Subcutaneous abdominal adipose tissue (tissue), 5 donors: ENCODE measurements around the gene SLC25A5.
"Not testable (repeated sequence)": the region's sequence is repeated elsewhere in the genome, so short reads cannot be mapped to it uniquely, and the experiment has no call there.

Experiments
- H3K27ac ChIP-seq: one replicate; pipeline ENCODE4 v1.7.0; 2013; ENCODE audit warnings: low read depth, mild to moderate bottlenecking, inconsistent platforms, low read length, moderate library complexity
- H3K27me3 ChIP-seq, 5 donors: one replicate each; pipeline ENCODE4 v1.7.0; 2013; ENCODE audit warnings: low read length in 5 of 5, inconsistent platforms in 1 of 5; ENCODE audit not compliant: control insufficient read depth in 5 of 5, insufficient read depth in 4 of 5
- H3K36me3 ChIP-seq, 5 donors: one replicate each; pipeline ENCODE4 v1.7.0; 2013; ENCODE audit warnings: low read length in 5 of 5; ENCODE audit not compliant: control insufficient read depth in 5 of 5, insufficient read depth in 5 of 5
- H3K4me1 ChIP-seq, 5 donors: one replicate each; pipeline ENCODE4 v1.7.0; 2013; ENCODE audit warnings: low read length in 5 of 5, mild to moderate bottlenecking in 3 of 5, moderate library complexity in 1 of 5; ENCODE audit not compliant: control insufficient read depth in 5 of 5, insufficient read depth in 5 of 5
- H3K4me3 ChIP-seq, 5 donors: one replicate each; pipeline ENCODE4 v1.7.0; 2013; ENCODE audit warnings: low read length in 5 of 5, low read depth in 1 of 5
- H3K9ac ChIP-seq, 5 donors: one replicate each; pipeline ENCODE4 v1.7.0; 2013; ENCODE audit warnings: low read length in 5 of 5, mild to moderate bottlenecking in 4 of 5, moderate library complexity in 3 of 5
- H3K9me3 ChIP-seq, 5 donors: one replicate each; pipeline ENCODE4 v1.7.0; 2013; ENCODE audit warnings: low read length in 5 of 5; ENCODE audit not compliant: control insufficient read depth in 5 of 5
- donor health status: healthy.
- donor health status: healthy.
- donor health status: healthy.
- donor health status: healthy.
- donor health status: healthy.

The SLC25A5 gene

DNA sequence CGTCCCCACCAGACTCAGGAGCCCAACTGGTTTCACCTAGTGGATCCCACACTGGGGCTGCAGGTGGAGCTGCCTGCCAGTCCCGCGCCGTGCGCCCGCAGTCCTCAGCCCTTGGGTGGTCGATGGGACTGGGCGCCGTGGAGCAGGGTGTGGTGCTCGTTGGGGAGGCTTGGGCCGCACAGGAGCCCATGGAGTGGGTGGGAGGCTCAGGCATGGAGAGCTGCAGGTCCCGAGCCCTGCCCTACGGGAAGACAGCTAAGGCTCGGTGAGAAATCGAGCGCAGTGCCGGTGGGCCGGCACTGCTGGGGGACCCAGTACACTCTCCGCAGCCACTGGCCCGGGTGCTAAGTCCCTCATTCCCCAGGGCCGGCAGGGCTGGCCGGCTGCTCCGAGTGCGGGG is 19.5 kb downstream of the SLC25A5 start:
- not testable (repeated sequence) for H3K27ac ChIP-seq, H3K9me3 ChIP-seq, H3K9ac ChIP-seq, H3K27me3 ChIP-seq, H3K36me3 ChIP-seq, H3K4me1 ChIP-seq, H3K4me3 ChIP-seq

DNA sequence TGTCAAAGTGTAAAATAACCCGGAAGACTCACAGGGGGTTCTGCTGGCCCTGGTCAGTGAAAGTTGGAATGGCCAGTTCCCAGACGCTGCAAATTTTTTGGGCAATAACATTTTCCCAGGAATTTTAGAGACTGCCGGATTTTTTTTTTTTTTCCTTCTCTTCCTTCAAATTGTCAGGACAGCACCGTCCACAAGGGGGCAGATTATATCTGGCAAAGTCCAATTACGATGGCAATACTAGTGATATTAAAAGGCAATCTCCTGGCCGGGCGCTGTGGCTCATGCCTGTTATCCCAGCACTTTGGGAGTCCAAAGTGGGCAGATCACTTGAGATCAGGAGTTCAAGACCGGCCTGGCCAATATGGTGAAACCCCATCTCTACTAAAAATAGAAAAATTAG is 20.5 kb downstream of the SLC25A5 start:
- Histone ChIP-seq H3K36me3 (no peaks in the 10 kb centered on the region), H3K27ac (no peak overlapping the region), H3K27me3 (no peaks in the 10 kb centered on the region), H3K4me3 (no peak overlapping the region), H3K9me3 (no peaks in the 10 kb centered on the region), H3K4me1 (no peaks in the 10 kb centered on the region), H3K9ac (no peak overlapping the region)

DNA sequence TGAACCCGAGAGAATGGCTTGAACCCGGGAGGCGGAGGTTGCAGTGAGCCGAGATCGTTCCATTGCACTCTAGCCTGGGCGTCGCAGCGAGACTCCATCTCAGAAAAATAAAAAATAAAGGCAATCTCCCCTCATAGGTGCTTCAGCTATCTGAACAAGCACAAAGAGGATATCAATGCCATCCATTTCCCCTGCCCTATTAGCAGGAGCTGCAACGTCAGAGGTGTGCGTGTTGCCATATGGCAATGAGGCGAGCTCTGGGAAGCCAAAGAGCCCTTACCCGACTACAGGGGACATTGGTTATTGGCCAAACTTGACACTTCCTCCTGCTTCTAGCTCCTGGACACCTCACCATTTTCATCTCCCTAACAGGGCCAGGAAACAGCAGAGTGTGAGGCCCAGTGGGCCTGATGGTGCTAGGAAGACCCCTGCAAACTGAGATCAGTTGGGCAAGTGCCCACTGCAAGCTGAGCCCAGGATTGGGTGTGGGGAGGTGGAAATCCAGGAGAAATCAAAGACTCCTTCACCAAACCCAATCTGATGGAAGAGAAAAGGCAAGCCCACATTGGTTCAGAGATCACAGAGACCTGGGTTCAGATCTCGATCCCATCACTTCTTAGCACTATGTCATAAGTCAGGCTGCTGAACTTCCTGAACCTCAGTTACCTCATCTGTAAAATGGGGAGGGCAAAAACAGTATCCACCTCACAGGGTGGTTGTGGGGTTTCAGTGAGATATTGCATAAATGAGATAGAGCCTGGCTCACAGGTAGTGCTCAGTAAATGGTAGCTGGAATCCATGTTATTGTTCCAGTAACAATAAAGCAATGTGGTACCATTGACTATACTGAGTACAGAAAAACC is 21.2 kb downstream of the SLC25A5 start:
- Histone ChIP-seq H3K4me1 (no peaks in the 10 kb centered on the region), H3K4me3 (no peak overlapping the region), H3K27me3 (no peaks in the 10 kb centered on the region), H3K27ac (no peak overlapping the region), H3K9me3 (no peaks in the 10 kb centered on the region), H3K9ac (no peak overlapping the region), H3K36me3 (no peaks in the 10 kb centered on the region)

- H3K4me3 ChIP-seq = no peak overlapping the region
Observed at GRCh38 chrX:119492463-119492862, 24.2 kb downstream of the SLC25A5 start.

DNA sequence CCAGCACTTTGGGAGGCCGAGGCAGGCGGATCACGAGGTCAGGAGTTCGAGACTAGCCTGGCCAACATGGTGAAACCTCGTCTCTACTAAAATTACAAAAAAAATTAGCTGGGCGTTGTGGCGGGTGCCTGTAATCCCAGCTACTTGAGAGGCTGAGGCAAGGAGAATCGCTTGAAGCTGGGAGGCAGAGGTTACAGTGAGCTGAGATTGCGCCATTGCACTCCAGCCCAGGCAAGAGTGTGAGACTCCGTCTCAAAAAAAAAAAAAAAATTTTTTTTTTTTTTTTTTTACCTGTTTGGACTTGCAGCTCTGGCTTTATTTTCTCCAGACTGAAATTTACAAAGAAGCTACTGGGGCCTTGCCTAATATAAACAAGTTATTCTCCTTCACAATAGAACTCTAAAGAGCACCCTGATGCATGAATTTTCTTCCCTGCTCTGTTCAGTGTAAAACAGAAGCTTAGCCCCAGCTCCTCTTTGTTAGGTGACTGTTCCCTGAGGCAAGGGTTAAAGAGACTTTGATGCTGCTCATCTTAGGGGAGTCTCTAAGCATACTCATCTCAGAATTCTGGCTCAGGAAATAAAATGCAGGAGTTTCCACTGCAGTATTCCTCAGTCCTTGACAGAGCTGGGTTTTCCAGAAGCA is 25.7 kb downstream of the SLC25A5 start:
- H3K27me3 ChIP-seq, H3K27ac ChIP-seq, H3K9me3 ChIP-seq, H3K4me3 ChIP-seq, H3K4me1 ChIP-seq, H3K36me3 ChIP-seq, H3K9ac ChIP-seq: not testable (repeated sequence)

More at GRCh38 chrX:119492463-119492862, 24.2 kb downstream of the SLC25A5 start:
- Histone ChIP-seq H3K27ac (no peak overlapping the region), H3K9ac (no peak overlapping the region), H3K9me3 (no peaks in the 10 kb centered on the region), H3K4me1 (no peaks in the 10 kb centered on the region), H3K27me3 (peaks cover 0 to 3% (median 0%) of the 10 kb centered on the region in 5 donors), H3K36me3 (no peaks in the 10 kb centered on the region)

DNA sequence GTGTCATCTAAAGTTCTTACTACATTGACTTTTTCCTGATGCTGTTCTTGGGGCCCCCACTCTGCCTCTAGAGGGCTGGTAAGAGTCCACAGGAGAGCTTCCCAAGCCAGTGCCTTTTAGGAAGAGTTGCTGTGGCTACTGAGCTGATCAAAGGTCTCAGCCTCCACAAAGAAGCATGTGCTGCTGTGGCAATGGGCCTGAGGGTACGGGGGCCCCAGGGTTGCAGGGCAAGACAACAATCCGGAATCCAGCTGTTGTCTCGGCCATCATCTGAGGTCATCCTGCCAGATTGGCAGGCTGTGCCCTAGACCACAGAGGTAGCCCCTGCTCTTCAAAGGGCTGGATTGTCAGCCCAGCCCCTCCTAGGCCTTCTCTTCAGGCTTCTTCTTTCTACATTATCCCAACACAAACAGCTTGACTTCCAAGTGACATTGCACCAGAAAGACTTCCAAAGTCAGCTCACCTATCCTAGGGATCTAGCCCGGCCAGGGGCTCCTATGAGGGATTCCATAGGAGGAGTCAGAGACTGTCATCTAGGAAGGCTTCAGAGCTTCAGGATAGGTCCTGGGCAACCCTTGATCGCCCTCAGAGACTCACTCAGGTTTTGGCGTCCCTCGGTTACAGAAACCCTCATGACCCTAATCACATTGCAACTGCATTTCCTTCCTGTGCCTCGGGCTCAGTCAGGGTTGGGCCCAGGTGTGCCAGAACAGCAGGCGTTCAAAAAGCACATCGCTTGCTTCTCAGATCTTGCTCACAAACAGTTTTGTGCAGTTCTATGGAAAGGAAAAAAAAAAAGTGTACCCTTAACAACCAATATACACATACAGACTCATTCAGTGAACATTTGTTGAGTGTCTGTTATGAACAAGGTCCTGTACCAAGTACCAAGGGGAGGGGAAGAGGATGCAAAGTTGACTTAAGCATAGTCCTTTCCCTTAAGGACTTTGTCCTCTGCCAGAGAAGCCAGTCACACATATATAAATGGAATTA is 27.8 kb downstream of the SLC25A5 start:
- Histone ChIP-seq H3K27ac (no peak overlapping the region), H3K36me3 (no peaks in the 10 kb centered on the region), H3K4me1 (no peaks in the 10 kb centered on the region), H3K9me3 (no peaks in the 10 kb centered on the region), H3K4me3 (no peak overlapping the region), H3K27me3 (peaks cover 0 to 5% (median 0%) of the 10 kb centered on the region in 5 donors), H3K9ac (no peak overlapping the region)

DNA sequence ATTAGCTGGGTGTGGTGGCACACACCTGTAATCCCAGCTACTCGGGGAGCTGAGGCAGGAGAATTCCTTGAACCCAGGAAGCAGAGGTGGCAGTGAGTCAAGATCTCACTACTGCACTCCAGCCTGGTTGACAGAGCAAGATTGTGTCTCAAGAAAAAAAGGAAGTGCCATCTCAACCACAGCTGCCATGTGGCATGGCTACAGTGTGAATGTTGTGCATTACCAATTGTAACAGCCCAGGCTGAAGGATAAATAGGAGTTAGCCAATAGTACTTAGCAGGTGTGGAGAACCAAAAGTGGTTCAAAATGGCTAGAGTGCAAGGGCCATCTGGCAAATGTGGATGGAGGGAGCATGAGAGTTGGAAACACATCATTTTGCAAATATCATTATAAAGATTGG is 28.9 kb downstream of the SLC25A5 start:
- H3K27ac ChIP-seq = no peak overlapping the region
- H3K36me3 ChIP-seq = no peaks in the 10 kb centered on the region
- peaks cover 0 to 5% (median 0%) of the 10 kb centered on the region in 5 donors for H3K27me3 ChIP-seq
- no peak overlapping the region for H3K9ac ChIP-seq
- H3K4me1 ChIP-seq = no peaks in the 10 kb centered on the region
- no peaks in the 10 kb centered on the region for H3K9me3 ChIP-seq
- no peak overlapping the region for H3K4me3 ChIP-seq

DNA sequence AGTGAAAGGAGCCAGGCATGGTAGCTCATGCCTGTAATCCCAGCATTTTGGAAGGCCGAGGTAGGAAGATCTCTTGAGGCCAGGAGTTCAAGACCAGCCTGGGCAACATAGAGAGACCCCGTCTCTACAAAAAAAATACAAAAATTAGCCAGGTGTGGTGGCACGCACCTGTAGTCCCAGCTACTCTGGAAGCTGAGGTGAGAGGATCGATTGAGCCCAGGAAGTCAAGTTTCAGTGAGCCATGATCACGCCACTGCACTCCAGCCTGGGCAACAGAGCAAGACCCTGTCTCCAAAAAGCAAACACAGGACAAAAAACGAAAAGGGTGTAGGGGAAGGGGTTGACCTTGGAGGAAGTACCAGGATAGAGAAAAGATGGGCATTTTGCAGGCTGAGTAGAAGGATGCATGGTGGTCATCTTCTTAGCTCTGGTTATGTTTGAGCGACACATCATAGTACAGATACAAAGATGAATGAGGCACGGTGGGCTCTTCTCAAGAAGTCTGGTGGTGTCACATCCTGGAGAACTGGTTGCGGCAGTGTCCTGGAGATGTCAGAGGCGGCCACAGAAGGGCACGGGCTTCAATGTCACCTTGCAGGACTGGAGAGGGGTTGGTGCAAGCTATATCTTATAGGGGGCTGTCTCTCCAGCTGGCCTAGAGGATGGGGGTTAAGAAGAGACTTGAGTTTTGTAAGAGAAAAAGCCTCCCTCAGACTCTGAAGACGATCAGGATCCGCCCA is 32.0 kb downstream of the SLC25A5 start:
- Histone ChIP-seq H3K36me3 (no peaks in the 10 kb centered on the region), H3K27ac (no peak overlapping the region), H3K27me3 (peaks cover 0 to 5% (median 0%) of the 10 kb centered on the region in 5 donors), H3K9ac (no peak overlapping the region), H3K9me3 (no peaks in the 10 kb centered on the region), H3K4me3 (no peak overlapping the region), H3K4me1 (peaks cover 2 to 12% (median 4%) of the 10 kb centered on the region in 5 donors)

GRCh38 chrX:119501511-119502148 is 33.4 kb downstream of the SLC25A5 start:
- Histone ChIP-seq H3K9me3 (no peaks in the 10 kb centered on the region), H3K4me3 (no peak overlapping the region), H3K27me3 (peaks cover 0 to 5% (median 0%) of the 10 kb centered on the region in 5 donors), H3K4me1 (peaks cover 2 to 12% (median 4%) of the 10 kb centered on the region in 5 donors), H3K36me3 (no peaks in the 10 kb centered on the region), H3K27ac (no peak overlapping the region), H3K9ac (no peak overlapping the region)
